HepG2 (cell line): Measurements from ENCODE around the gene SIGLEC1. TPM values are rescaled to one million over a fixed set of nuclear protein-coding genes. Genes with fewer than 3 reads are reported as not detected.
A peak's percentile ranks its signal among the peaks of the same experiment; 100 is the strongest.

Source experiments
- ATAC-seq: fragments of 200-7000 bp; cut with Tn5 transposase; 3 replicates; pipeline ENCODE4 v1.9.1; 2020; ENCODE audit warnings: mild to moderate bottlenecking, moderate library complexity
- BruUV-seq: library from RNA; stranded (reverse); fragments of 400-500 nt; replicated peaks from 2 replicates; lab custom pipeline; 2021; lab: Mats Ljungman, UMichigan
- CTCF ChIA-PET: fragments of 300-600 bp; formaldehyde crosslinking; extraction: SDS; loops from one replicate; lab custom pipeline; 2021; ENCODE audit warnings: low total read pairs, inconsistent platforms, low intra/inter-chr PET ratio; lab: Yijun Ruan, JAX
- POLR2A ChIA-PET: fragments of 350-600 bp; sonication (Branson Sonifier 250); formaldehyde crosslinking; loops from one replicate; lab custom pipeline; 2020; ENCODE audit warnings: antibody characterized with exemption, inconsistent platforms; lab: Yijun Ruan, JAX
- DNase-seq: peaks from one replicate; pipeline ENCODE4 v3.0.0-alpha.2; 2015; ENCODE audit warnings: low spot score
- FAIRE-seq: peaks from 3 replicates; lab custom pipeline; 2011; peaks lifted over from hg19 to GRCh38; lab: Jason Lieb, UNC
- H2AFZ ChIP-seq: one replicate; pipeline ENCODE4 v1.6.1; 2011; ENCODE audit warnings: low read length, inconsistent platforms
- H3K27ac ChIP-seq: fragments of 300-600 bp; 3 replicates; pipeline ENCODE4 v1.8.0; 2011; ENCODE audit warnings: mixed run types, mild to moderate bottlenecking, mixed read lengths, low read length, inconsistent platforms; ENCODE audit not compliant: insufficient read depth; ENCODE audit errors: extremely low read length
- H3K27me3 ChIP-seq, 2 experiments: fragments of 200-600 bp in 1 of 2; 2 replicates in 1 of 2; 3 replicates in 1 of 2; pipeline versions ENCODE4 v1.6.0 to v1.8.0; 2011; ENCODE audit warnings: low read length in 2 of 2, mild to moderate bottlenecking in 2 of 2, moderate library complexity in 2 of 2, inconsistent platforms in 1 of 2; ENCODE audit not compliant: insufficient read depth in 2 of 2, control insufficient read depth in 1 of 2
- H3K36me3 ChIP-seq, 2 experiments: fragments of 200-600 bp in 1 of 2; replicated peaks in 1 of 2; 2 replicates in 1 of 2; 3 replicates in 1 of 2; pipeline versions ENCODE4 v1.5.1 to v1.8.0; 2011; ENCODE audit warnings: low read length in 2 of 2, inconsistent platforms in 1 of 2; ENCODE audit not compliant: insufficient read depth in 2 of 2, control insufficient read depth in 1 of 2
- H3K4me1 ChIP-seq: 2 replicates; pipeline ENCODE4 v1.5.1; 2012; ENCODE audit warnings: low read length, inconsistent platforms; ENCODE audit not compliant: insufficient read depth
- H3K4me2 ChIP-seq: 2 replicates; pipeline ENCODE4 v1.6.0; 2011; ENCODE audit warnings: low read depth, low read length, inconsistent platforms
- H3K4me3 ChIP-seq, 3 experiments: fragments of 200-600 bp in 1 of 3; sonication (generic), shearing (Covaris generic) in 1 of 3; replicated peaks in 1 of 3; 2 replicates each; pipeline ENCODE4 v1.5.1; 2011 to 2016; ENCODE audit warnings: low read length in 3 of 3, inconsistent platforms in 2 of 3, low read depth in 2 of 3, mild to moderate bottlenecking in 2 of 3, control low read depth in 1 of 3, mixed read lengths in 1 of 3; ENCODE audit not compliant: insufficient read depth in 1 of 3
- H3K79me2 ChIP-seq: one replicate; pipeline ENCODE4 v1.6.1; 2011; ENCODE audit warnings: low read length, inconsistent platforms; ENCODE audit not compliant: insufficient read depth
- H3K9ac ChIP-seq: 2 replicates; pipeline ENCODE4 v1.6.0; 2011; ENCODE audit warnings: mild to moderate bottlenecking, low read depth, low read length, inconsistent platforms; ENCODE audit not compliant: insufficient read depth
- H3K9me3 ChIP-seq: 2 replicates; pipeline ENCODE4 v1.5.1; 2012; ENCODE audit warnings: mild to moderate bottlenecking, low read length
- H4K20me1 ChIP-seq: 2 replicates; pipeline ENCODE4 v1.6.0; 2011; ENCODE audit warnings: inconsistent platforms, mild to moderate bottlenecking, low read length, moderate library complexity; ENCODE audit not compliant: insufficient read depth
- ATF2 ChIP-seq: sonication (generic); formaldehyde crosslinking; IDR thresholded peaks from 2 replicates; pipeline ENCODE4 v1.4.0; 2020; ENCODE audit warnings: missing genetic modification reagents
- KDM2A ChIP-seq: sonication (generic); formaldehyde crosslinking; IDR thresholded peaks from 2 replicates; pipeline ENCODE4 v1.4.0; 2020; ENCODE audit warnings: low read depth, missing genetic modification reagents, borderline replicate concordance
- KMT2A ChIP-seq: sonication (generic); formaldehyde crosslinking; IDR thresholded peaks from 2 replicates; pipeline ENCODE4 v1.4.0; 2020; ENCODE audit warnings: missing genetic modification reagents
- MTF2 ChIP-seq: sonication (generic); formaldehyde crosslinking; IDR thresholded peaks from 2 replicates; pipeline ENCODE4 v1.5.0; 2020; ENCODE audit warnings: missing genetic modification reagents, borderline replicate concordance
- NFATC3 ChIP-seq: sonication (generic); formaldehyde crosslinking; IDR thresholded peaks from 2 replicates; pipeline ENCODE4 v1.5.1; 2020; ENCODE audit warnings: mild to moderate bottlenecking, missing genetic modification reagents
- PBX3 ChIP-seq: sonication (generic); formaldehyde crosslinking; IDR thresholded peaks from 2 replicates; pipeline ENCODE4 v1.8.1; 2023; ENCODE audit warnings: missing genetic modification reagents, inconsistent platforms, borderline replicate concordance
- PTBP1 ChIP-seq: fragments of 200-400 bp; formaldehyde crosslinking; IDR thresholded peaks from 2 replicates; pipeline ENCODE4 v1.6.1; 2018; ENCODE audit warnings: low read length, low read depth; ENCODE audit not compliant: poor library complexity, severe bottlenecking
- REPIN1 ChIP-seq: sonication (generic); formaldehyde crosslinking; IDR thresholded peaks from 2 replicates; pipeline ENCODE4 v1.8.0; 2022; ENCODE audit warnings: missing genetic modification reagents, low read depth, mild to moderate bottlenecking, borderline replicate concordance
- RFX3 ChIP-seq: IDR thresholded peaks from 2 replicates; pipeline ENCODE4 v1.6.1; 2016; ENCODE audit warnings: missing biosample characterization, missing genetic modification reagents
- SIN3B ChIP-seq: fragments of 150-350 bp; IDR thresholded peaks from 2 replicates; pipeline ENCODE4 v1.6.1; 2014; ENCODE audit warnings: low read length
- SOX6 ChIP-seq, 2 experiments: fragments of 450-650 bp in 1 of 2; sonication (generic) in 1 of 2; formaldehyde crosslinking in 1 of 2; IDR thresholded peaks; 2 replicates each; pipeline versions ENCODE4 v1.4.0 to v1.6.1; 2017 to 2020; ENCODE audit warnings: antibody characterized with exemption in 1 of 2, mild to moderate bottlenecking in 1 of 2, missing genetic modification reagents in 1 of 2
- SRF ChIP-seq: IDR thresholded peaks from 2 replicates; pipeline ENCODE4 v1.6.1; 2011; ENCODE audit warnings: mild to moderate bottlenecking, low read depth, low read length, moderate library complexity
- TBL1XR1 ChIP-seq: fragments of 150-350 bp; IDR thresholded peaks from 2 replicates; pipeline ENCODE4 v1.6.1; 2014; ENCODE audit warnings: borderline replicate concordance, low read length; ENCODE audit not compliant: partially characterized antibody
- TCF7L2 ChIP-seq: IDR thresholded peaks from 2 replicates; pipeline ENCODE4 v1.6.1; 2011; ENCODE audit warnings: mild to moderate bottlenecking, low read depth, low read length, moderate library complexity
- ZMYM4 ChIP-seq: sonication (generic); formaldehyde crosslinking; IDR thresholded peaks from 2 replicates; pipeline ENCODE4 v1.8.1; 2023; ENCODE audit warnings: mild to moderate bottlenecking, missing genetic modification reagents
- ZNF607 ChIP-seq: sonication (generic); formaldehyde crosslinking; IDR thresholded peaks from 2 replicates; pipeline ENCODE4 v1.5.1; 2020; ENCODE audit warnings: missing genetic modification reagents, mild to moderate bottlenecking, borderline replicate concordance
- ZNF672 ChIP-seq: sonication (generic); formaldehyde crosslinking; IDR thresholded peaks from 2 replicates; pipeline ENCODE4 v1.8.1; 2022; ENCODE audit warnings: missing genetic modification reagents
- ZNF777 ChIP-seq: sonication (generic); formaldehyde crosslinking; IDR thresholded peaks from 2 replicates; pipeline ENCODE4 v1.4.0; 2020; ENCODE audit warnings: missing genetic modification reagents
- ZNF816 ChIP-seq: sonication (generic); formaldehyde crosslinking; IDR thresholded peaks from 2 replicates; pipeline ENCODE4 v1.8.0; 2022; ENCODE audit warnings: missing genetic modification reagents, mild to moderate bottlenecking, borderline replicate concordance
- ZNF839 ChIP-seq: sonication (generic); formaldehyde crosslinking; IDR thresholded peaks from 2 replicates; pipeline ENCODE4 v1.4.0; 2020; ENCODE audit warnings: missing genetic modification reagents, mild to moderate bottlenecking, borderline replicate concordance
- WGBS: methylation state at CpG from one replicate; pipeline ENCODE4 v1.1.6; 2017; ENCODE audit warnings: low lambda C conversion rate; 5-methylcytosine and 5-hydroxymethylcytosine counted together
- in situ Hi-C: cut with HindIII; loops from 2 replicates; pipeline ENCODE4 v1.10.0; 2017; ENCODE audit warnings: low pct_unique_long_range_greater_than_20kb; ENCODE audit not compliant: extremely low pct_ligation_motif_present
- intact Hi-C: fragments of 100-400 bp; cut with micrococcal nuclease; formaldehyde crosslinking; loops from one replicate; pipeline ENCODE4 v1.10.0; 2022; ENCODE audit not compliant: unreplicated experiment
- polyA plus RNA-seq, 8 experiments: library from polyadenylated mRNA; depleted of rRNA in 3 of 8; stranded (reverse) in 7 of 8; unstranded in 1 of 8; fragments of >200 nt; fragmentation: Illumina TruSeq in 4 of 8; extraction: Trizol in 4 of 8; gene quantifications; 2 replicates each; pipeline versions ENCODE4 v1.2.1 to v1.2.3, GENCODE V29; 2011 to 2016; ENCODE audit warnings: low read depth in 4 of 8, missing spikeins in 1 of 8, mixed read lengths in 1 of 8; ENCODE audit not compliant: insufficient read depth in 1 of 8
- total RNA-seq, 5 experiments: library from RNA; depleted of rRNA; stranded (reverse); fragments of >200 nt; fragmentation: Illumina TruSeq; extraction: Trizol; gene quantifications; 2 replicates each; pipeline ENCODE4 v1.2.3, GENCODE V29; 2016; ENCODE audit warnings: low read depth in 1 of 5

SIGLEC1 gene
- total and polyA plus RNA-seq, 2 of the 13 experiments (the other 11 are each of a cell fraction or from before 2014, with no cell fraction given), result 0.01 TPM; not detected in 1

- H3K27me3 ChIP-seq, result peaks cover 37 to 83% of the 10 kb centered on the region in 2 experiments
- peak within 1 kb of the TSS in 1 of 3 experiments; percentile 27; a peak in 1 of 6 replicates for H3K4me3 ChIP-seq
- H3K79me2 ChIP-seq, result no peaks in the 10 kb centered on the region
- 22% methylated on average over 58 of the region's 65 CpGs for WGBS
- no peak within 1 kb of the TSS for H3K9ac ChIP-seq
- BruUV-seq, result no TSS peak
- in situ Hi-C loops (no loop called here), intact Hi-C loops (no loop called here)
- CTCF ChIA-PET, result no interaction called here
- no peaks in the 10 kb centered on the region for H4K20me1 ChIP-seq
- H3K4me2 ChIP-seq, result peak within 1 kb of the TSS; percentile 46
- H3K4me1 ChIP-seq, result 0 out of 2 replicates have a peak, but pooled peaks cover 9% of the 10 kb centered on the region
- ATAC-seq, result peak; percentile 60
- POLR2A ChIA-PET, result no interaction called here
- no peaks in the 10 kb centered on the region for H3K9me3 ChIP-seq
- H3K27ac ChIP-seq, result no peak within 1 kb of the TSS
- FAIRE-seq, result no peak
- H2AFZ ChIP-seq, result no peak within 1 kb of the TSS
- no peaks in the 10 kb centered on the region for H3K36me3 ChIP-seq
- no peak for DNase-seq
- TF ChIP-seq SRF (no peak), ATF2 (CRISPR knock-in tag) (no peak), KDM2A (0 out of 2 replicates have a peak, but pooled peaks have one; percentile 8), MTF2 (CRISPR knock-in tag) (peak; percentile 59; the same call in 1 of the 2 replicates), NFATC3 (CRISPR knock-in tag) (no peak), ZMYM4 (no peak), ZNF777 (CRISPR knock-in tag) (peak; percentile 94), PBX3 (no peak), SOX6 (IDR thresholded peaks at IDR 0.05) (no peak), SOX6 (CRISPR knock-in tag; IDR thresholded peaks at IDR 0.05) (no peak), ZNF816 (no peak), KMT2A (CRISPR knock-in tag) (no peak), RFX3 (CRISPR knock-in tag) (no peak), TCF7L2 (no peak), SIN3B (no peak), REPIN1 (CRISPR knock-in tag) (no peak), ZNF672 (CRISPR knock-in tag) (no peak), TBL1XR1 (no peak), PTBP1 (no peak), ZNF839 (CRISPR knock-in tag) (no peak), ZNF607 (CRISPR knock-in tag) (no peak)
Measured at GRCh38 chr20:3681931-3682781, 30.2 kb downstream of the SIGLEC1 start, which contains the start of gene ADAM33. TSS of gene ADAM33 (minus strand) at chr20:3682010. CDS start at chr20:3682004, 6 bp downstream.
